Measurements from ENCODE around the gene HGF.
"Not testable (repeated sequence)": the region's sequence is repeated elsewhere in the genome, so short reads cannot be mapped to it uniquely, and the experiment has no call there.

Gene HGF

GRCh38 chr7:81744389-81744788 lies 25.5 kb downstream of the HGF start:
- H3K4me1 ChIP-seq (ENCODE audit: control insufficient read depth in 1 of 2, insufficient read depth in 2 of 2, low read length in 2 of 2), result no peaks in the 10 kb centered on the region
- peaks cover 0 to 4% of the 10 kb centered on the region in 2 donors for H3K36me3 ChIP-seq (ENCODE audit: control insufficient read depth in 1 of 2, insufficient read depth in 2 of 2, low read length in 2 of 2)

GRCh38 chr7:81743665-81744064 lies 26.2 kb downstream of the HGF start:
- H3K27ac ChIP-seq (ENCODE audit: low read length), result no peak overlapping the region
- no peaks in the 10 kb centered on the region for H3K27me3 ChIP-seq (ENCODE audit: low read depth, low read length)
- H3K4me1 ChIP-seq (ENCODE audit: control insufficient read depth in 1 of 2, insufficient read depth in 2 of 2, low read length in 2 of 2), result no peaks in the 10 kb centered on the region
- H3K36me3 ChIP-seq (ENCODE audit: control insufficient read depth in 1 of 2, insufficient read depth in 2 of 2, low read length in 2 of 2), result peaks cover 0 to 4% of the 10 kb centered on the region in 2 donors
- no peak overlapping the region for H3K4me3 ChIP-seq (ENCODE audit: low read depth in 1 of 2, low read length in 2 of 2)
- no peaks in the 10 kb centered on the region for H3K9me3 ChIP-seq (ENCODE audit: control insufficient read depth in 1 of 2, low read length in 2 of 2)

More at GRCh38 chr7:81744389-81744788, 25.5 kb downstream of the HGF start:
- Histone ChIP-seq H3K4me3 (ENCODE audit: low read depth in 1 of 2, low read length in 2 of 2) (no peak overlapping the region), H3K27ac (ENCODE audit: low read length) (no peak overlapping the region), H3K27me3 (ENCODE audit: low read depth, low read length) (no peaks in the 10 kb centered on the region), H3K9me3 (ENCODE audit: control insufficient read depth in 1 of 2, low read length in 2 of 2) (no peaks in the 10 kb centered on the region)

- no peak overlapping the region for H3K4me3 ChIP-seq (ENCODE audit: low read depth in 1 of 2, low read length in 2 of 2)
Measured at GRCh38 chr7:81743201-81743600, 26.6 kb downstream of the HGF start.

GRCh38 chr7:81740403-81740802 lies 29.4 kb downstream of the HGF start:
- no peaks in the 10 kb centered on the region for H3K4me1 ChIP-seq (ENCODE audit: control insufficient read depth in 1 of 2, insufficient read depth in 2 of 2, low read length in 2 of 2)
- H3K36me3 ChIP-seq (ENCODE audit: control insufficient read depth in 1 of 2, insufficient read depth in 2 of 2, low read length in 2 of 2), result peaks cover 0 to 4% of the 10 kb centered on the region in 2 donors
- H3K9me3 ChIP-seq (ENCODE audit: control insufficient read depth in 1 of 2, low read length in 2 of 2), result no peaks in the 10 kb centered on the region
- H3K27me3 ChIP-seq (ENCODE audit: low read depth, low read length), result no peaks in the 10 kb centered on the region
- no peak overlapping the region for H3K27ac ChIP-seq (ENCODE audit: low read length)
- no peak overlapping the region for H3K4me3 ChIP-seq (ENCODE audit: low read depth in 1 of 2, low read length in 2 of 2)

More at GRCh38 chr7:81743201-81743600, 26.6 kb downstream of the HGF start:
- no peaks in the 10 kb centered on the region for H3K27me3 ChIP-seq (ENCODE audit: low read depth, low read length)
- peaks cover 0 to 4% of the 10 kb centered on the region in 2 donors for H3K36me3 ChIP-seq (ENCODE audit: control insufficient read depth in 1 of 2, insufficient read depth in 2 of 2, low read length in 2 of 2)
- H3K9me3 ChIP-seq (ENCODE audit: control insufficient read depth in 1 of 2, low read length in 2 of 2), result no peaks in the 10 kb centered on the region
- H3K4me1 ChIP-seq (ENCODE audit: control insufficient read depth in 1 of 2, insufficient read depth in 2 of 2, low read length in 2 of 2), result no peaks in the 10 kb centered on the region
- no peak overlapping the region for H3K27ac ChIP-seq (ENCODE audit: low read length)

GRCh38 chr7:81736091-81736490 lies 33.8 kb downstream of the HGF start:
- no peak overlapping the region for H3K27ac ChIP-seq (ENCODE audit: low read length)
- no peaks in the 10 kb centered on the region for H3K27me3 ChIP-seq (ENCODE audit: low read depth, low read length)
- no peaks in the 10 kb centered on the region for H3K9me3 ChIP-seq (ENCODE audit: control insufficient read depth in 1 of 2, low read length in 2 of 2)
- H3K4me3 ChIP-seq (ENCODE audit: low read depth in 1 of 2, low read length in 2 of 2), result no peak overlapping the region
- H3K36me3 ChIP-seq (ENCODE audit: control insufficient read depth in 1 of 2, insufficient read depth in 2 of 2, low read length in 2 of 2), result no peaks in the 10 kb centered on the region
- no peaks in the 10 kb centered on the region for H3K4me1 ChIP-seq (ENCODE audit: control insufficient read depth in 1 of 2, insufficient read depth in 2 of 2, low read length in 2 of 2)

GRCh38 chr7:81725812-81726127 lies 44.1 kb downstream of the HGF start:
- H3K4me1 ChIP-seq (ENCODE audit: control insufficient read depth in 1 of 2, insufficient read depth in 2 of 2, low read length in 2 of 2), result no peaks in the 10 kb centered on the region
- no peaks in the 10 kb centered on the region for H3K36me3 ChIP-seq (ENCODE audit: control insufficient read depth in 1 of 2, insufficient read depth in 2 of 2, low read length in 2 of 2)
- no peaks in the 10 kb centered on the region for H3K9me3 ChIP-seq (ENCODE audit: control insufficient read depth in 1 of 2, low read length in 2 of 2)
- H3K4me3 ChIP-seq (ENCODE audit: low read depth in 1 of 2, low read length in 2 of 2), result no peak overlapping the region
- H3K27ac ChIP-seq (ENCODE audit: low read length), result no peak overlapping the region
- no peaks in the 10 kb centered on the region for H3K27me3 ChIP-seq (ENCODE audit: low read depth, low read length)

- H3K4me1 ChIP-seq (ENCODE audit: control insufficient read depth in 1 of 2, insufficient read depth in 2 of 2, low read length in 2 of 2), result no peaks in the 10 kb centered on the region
- H3K4me3 ChIP-seq (ENCODE audit: low read depth in 1 of 2, low read length in 2 of 2), result no peak overlapping the region
- no peaks in the 10 kb centered on the region for H3K36me3 ChIP-seq (ENCODE audit: control insufficient read depth in 1 of 2, insufficient read depth in 2 of 2, low read length in 2 of 2)
- H3K27me3 ChIP-seq (ENCODE audit: low read depth, low read length), result no peaks in the 10 kb centered on the region
- H3K9me3 ChIP-seq (ENCODE audit: control insufficient read depth in 1 of 2, low read length in 2 of 2), result no peaks in the 10 kb centered on the region
- no peak overlapping the region for H3K27ac ChIP-seq (ENCODE audit: low read length)
Measured at GRCh38 chr7:81725003-81725811, 44.6 kb downstream of the HGF start.

GRCh38 chr7:81722250-81722649 lies 47.6 kb downstream of the HGF start:
- H3K27me3 ChIP-seq (ENCODE audit: low read depth, low read length); H3K36me3 ChIP-seq (ENCODE audit: control insufficient read depth in 1 of 2, insufficient read depth in 2 of 2, low read length in 2 of 2); H3K9me3 ChIP-seq (ENCODE audit: control insufficient read depth in 1 of 2, low read length in 2 of 2); H3K4me1 ChIP-seq (ENCODE audit: control insufficient read depth in 1 of 2, insufficient read depth in 2 of 2, low read length in 2 of 2); H3K27ac ChIP-seq (ENCODE audit: low read length); H3K4me3 ChIP-seq (ENCODE audit: low read depth in 1 of 2, low read length in 2 of 2): not testable (repeated sequence)

GRCh38 chr7:81721437-81721836 lies 48.4 kb downstream of the HGF start:
- H3K36me3 ChIP-seq (ENCODE audit: control insufficient read depth in 1 of 2, insufficient read depth in 2 of 2, low read length in 2 of 2), result no peaks in the 10 kb centered on the region
- H3K27me3 ChIP-seq (ENCODE audit: low read depth, low read length), result no peaks in the 10 kb centered on the region
- H3K4me1 ChIP-seq (ENCODE audit: control insufficient read depth in 1 of 2, insufficient read depth in 2 of 2, low read length in 2 of 2), result no peaks in the 10 kb centered on the region
- no peaks in the 10 kb centered on the region for H3K9me3 ChIP-seq (ENCODE audit: control insufficient read depth in 1 of 2, low read length in 2 of 2)
- H3K27ac ChIP-seq (ENCODE audit: low read length), result no peak overlapping the region
- H3K4me3 ChIP-seq (ENCODE audit: low read depth in 1 of 2, low read length in 2 of 2), result no peak overlapping the region

- no peaks in the 10 kb centered on the region for H3K27me3 ChIP-seq (ENCODE audit: low read depth, low read length)
- no peak overlapping the region for H3K27ac ChIP-seq (ENCODE audit: low read length)
- H3K36me3 ChIP-seq (ENCODE audit: control insufficient read depth in 1 of 2, insufficient read depth in 2 of 2, low read length in 2 of 2), result no peaks in the 10 kb centered on the region
- H3K4me3 ChIP-seq (ENCODE audit: low read depth in 1 of 2, low read length in 2 of 2), result no peak overlapping the region
- no peaks in the 10 kb centered on the region for H3K9me3 ChIP-seq (ENCODE audit: control insufficient read depth in 1 of 2, low read length in 2 of 2)
- no peaks in the 10 kb centered on the region for H3K4me1 ChIP-seq (ENCODE audit: control insufficient read depth in 1 of 2, insufficient read depth in 2 of 2, low read length in 2 of 2)
Measured at GRCh38 chr7:81719865-81720264, 50.0 kb downstream of the HGF start.

DNA sequence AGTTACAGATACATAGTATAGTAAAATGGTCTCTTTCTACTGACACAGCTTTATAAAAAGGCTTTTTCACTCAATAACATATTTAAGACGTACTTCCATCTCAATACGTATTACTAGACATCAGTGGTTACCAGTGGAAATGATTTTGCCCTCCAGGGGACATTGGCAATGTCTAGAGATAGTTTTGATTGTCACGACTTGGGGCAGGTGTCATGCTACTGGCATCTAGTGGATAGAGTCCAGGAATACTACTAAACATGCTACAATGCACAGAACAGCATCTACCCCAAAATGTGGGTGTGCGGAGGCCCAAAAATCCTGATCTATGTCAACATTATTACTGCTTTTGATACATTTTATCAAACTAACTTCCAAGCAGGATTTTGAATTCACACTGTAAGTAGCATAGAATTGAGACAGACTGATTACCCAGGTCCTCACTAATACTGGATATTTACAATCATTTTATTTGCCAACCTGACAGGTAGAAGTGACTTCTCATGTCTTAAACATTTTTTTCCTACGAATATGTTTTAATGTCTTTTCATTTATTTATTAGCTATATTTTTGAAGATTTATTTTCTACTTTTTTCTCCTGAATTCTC lies 53.8 kb downstream of the HGF start:
- Histone ChIP-seq H3K27me3 (ENCODE audit: low read depth, low read length) (no peaks in the 10 kb centered on the region), H3K4me1 (ENCODE audit: control insufficient read depth in 1 of 2, insufficient read depth in 2 of 2, low read length in 2 of 2) (no peaks in the 10 kb centered on the region), H3K4me3 (ENCODE audit: low read depth in 1 of 2, low read length in 2 of 2) (no peak overlapping the region), H3K36me3 (ENCODE audit: control insufficient read depth in 1 of 2, insufficient read depth in 2 of 2, low read length in 2 of 2) (no peaks in the 10 kb centered on the region), H3K9me3 (ENCODE audit: control insufficient read depth in 1 of 2, low read length in 2 of 2) (no peaks in the 10 kb centered on the region), H3K27ac (ENCODE audit: low read length) (no peak overlapping the region)

DNA sequence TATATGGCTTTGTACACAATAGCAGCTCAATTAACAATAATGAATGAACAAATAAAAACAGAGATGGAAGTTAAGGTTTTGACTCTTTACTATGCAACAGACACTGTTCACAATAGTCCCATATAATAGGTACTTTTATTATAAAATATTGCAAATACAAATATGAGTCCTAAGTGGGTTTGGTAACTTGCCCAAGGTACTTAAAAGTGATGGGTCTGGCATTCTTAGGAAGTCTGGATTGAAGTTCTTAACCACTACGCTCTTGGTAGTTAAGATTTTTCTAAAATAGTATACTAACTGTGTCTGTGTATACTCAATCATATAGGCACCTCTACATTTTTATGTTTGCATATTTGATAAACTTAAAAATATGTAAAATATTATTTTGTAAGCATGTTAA lies 55.5 kb downstream of the HGF start:
- Histone ChIP-seq H3K27ac (ENCODE audit: low read length) (no peak overlapping the region), H3K4me1 (ENCODE audit: control insufficient read depth in 1 of 2, insufficient read depth in 2 of 2, low read length in 2 of 2) (no peaks in the 10 kb centered on the region), H3K36me3 (ENCODE audit: control insufficient read depth in 1 of 2, insufficient read depth in 2 of 2, low read length in 2 of 2) (no peaks in the 10 kb centered on the region), H3K4me3 (ENCODE audit: low read depth in 1 of 2, low read length in 2 of 2) (no peak overlapping the region), H3K27me3 (ENCODE audit: low read depth, low read length) (no peaks in the 10 kb centered on the region), H3K9me3 (ENCODE audit: control insufficient read depth in 1 of 2, low read length in 2 of 2) (no peaks in the 10 kb centered on the region)
